GM18520 (cell line): ENCODE data around the gene RGL3.
"Not testable (repeated sequence)": the region's sequence is repeated elsewhere in the genome, so short reads cannot be mapped to it uniquely, and the experiment has no call there.

Source experiments
- ATAC-seq: cut with Tn5 transposase; IDR thresholded peaks from one replicate; pipeline ENCODE4 v1.9.1; 2021; ENCODE audit not compliant: unreplicated experiment

The RGL3 gene

DNA sequence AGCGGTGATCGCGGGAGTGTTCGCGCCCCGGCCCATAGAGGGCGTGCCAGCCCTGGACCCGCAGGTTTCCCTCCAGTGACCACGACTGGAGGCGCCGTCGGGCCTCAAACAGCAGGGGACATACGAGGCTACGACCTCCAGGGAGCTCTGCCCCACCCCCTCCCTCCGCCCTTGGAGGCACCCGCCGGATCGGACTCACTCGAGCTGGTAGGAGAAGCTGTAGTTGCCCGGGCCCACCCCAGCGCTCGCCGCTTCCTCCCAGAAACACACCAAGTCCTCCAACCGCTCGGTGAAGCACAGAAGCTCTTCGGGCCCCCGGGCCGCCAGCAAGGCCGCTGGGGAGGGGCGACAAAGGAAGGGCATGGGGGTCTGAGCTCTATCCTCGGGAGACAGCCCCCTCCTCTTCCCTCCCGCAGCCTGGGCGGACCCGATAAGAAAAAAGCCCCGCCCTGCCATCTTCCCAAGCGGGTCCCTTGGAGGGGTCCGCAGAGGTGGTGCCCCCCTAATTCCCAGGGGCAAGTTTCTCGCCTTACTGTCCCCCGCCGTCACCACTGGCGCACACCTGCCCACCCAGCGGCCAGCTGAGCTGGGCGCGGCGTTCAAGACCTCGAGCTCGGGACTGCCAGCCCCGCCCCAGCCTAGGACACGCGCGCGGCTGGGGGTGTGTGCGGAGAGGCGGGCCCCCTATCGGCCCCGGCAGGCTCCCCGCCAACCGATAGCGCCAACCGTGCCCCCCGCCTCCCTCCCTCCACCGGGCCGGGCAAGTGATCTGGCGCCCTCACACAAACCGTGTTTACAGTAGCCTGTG is 36.0 kb downstream of the RGL3 start:
- no peak for ATAC-seq

DNA sequence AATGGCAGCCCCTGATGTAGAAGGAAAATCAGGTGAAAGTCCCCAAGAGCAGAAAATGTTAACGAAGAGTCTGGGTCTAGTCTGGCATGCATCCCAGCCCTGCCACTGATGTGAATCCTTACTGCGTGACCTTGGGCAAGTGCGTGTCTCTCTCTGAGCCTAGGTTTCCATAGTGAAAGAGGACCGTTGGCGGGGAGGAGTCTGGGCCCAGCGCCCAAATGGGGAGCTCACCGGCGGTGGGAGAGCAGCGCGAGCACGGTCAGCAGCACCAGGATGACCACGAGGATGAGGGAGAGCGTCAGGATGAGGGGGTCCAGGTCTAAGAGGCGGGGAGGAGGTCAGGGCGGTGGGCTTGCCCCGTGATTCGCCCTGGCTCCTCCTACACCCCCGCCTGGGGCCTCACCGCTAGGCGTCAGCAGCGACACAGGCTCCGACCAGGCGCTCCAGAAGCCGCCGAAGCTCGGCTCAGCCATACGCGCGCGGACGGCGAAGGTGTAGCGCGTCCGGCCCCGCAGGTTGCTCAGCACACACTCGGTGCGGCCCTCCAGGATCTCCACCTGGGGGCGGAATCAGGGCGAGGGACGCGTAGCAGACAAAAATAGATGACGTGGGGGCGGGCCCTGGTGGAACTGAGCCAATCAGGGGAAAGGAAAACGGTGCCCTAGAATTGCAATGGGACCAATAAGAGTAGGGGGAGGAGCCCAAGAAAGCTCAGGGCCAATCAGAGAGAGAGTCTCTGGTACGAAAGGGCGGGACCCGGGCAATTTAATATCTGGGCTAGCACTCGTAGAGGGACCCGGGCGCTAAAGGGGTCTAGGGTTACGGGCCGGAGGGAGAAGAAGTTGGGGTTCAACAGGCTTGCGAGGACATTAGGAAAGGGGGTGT is 38.2 kb downstream of the RGL3 start:
- peak; percentile 59 for ATAC-seq

DNA sequence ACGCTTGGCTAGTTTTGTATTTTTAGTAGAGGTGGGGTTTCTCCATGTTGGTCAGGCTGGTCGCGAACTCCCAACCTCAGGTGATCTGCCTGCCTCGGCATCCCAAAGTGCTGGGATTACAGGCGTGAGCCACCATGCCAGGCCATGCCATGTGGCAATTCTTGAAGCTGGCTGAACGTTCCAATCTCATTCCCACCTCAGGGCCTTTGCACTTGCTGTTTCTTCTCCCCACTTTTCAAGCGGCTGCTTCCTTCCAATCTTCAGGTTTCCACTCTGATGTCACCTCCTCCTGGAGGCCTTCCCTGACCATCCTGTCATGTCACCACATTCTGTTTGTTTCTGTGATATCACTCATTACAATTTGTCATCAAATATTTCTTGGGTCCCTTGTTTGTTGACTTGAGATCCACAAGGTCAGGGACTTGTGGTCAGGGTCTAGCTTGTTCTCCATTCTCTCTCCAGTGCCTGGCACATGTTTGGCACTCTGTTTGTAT is 39.2 kb downstream of the RGL3 start:
- no peak for ATAC-seq

DNA sequence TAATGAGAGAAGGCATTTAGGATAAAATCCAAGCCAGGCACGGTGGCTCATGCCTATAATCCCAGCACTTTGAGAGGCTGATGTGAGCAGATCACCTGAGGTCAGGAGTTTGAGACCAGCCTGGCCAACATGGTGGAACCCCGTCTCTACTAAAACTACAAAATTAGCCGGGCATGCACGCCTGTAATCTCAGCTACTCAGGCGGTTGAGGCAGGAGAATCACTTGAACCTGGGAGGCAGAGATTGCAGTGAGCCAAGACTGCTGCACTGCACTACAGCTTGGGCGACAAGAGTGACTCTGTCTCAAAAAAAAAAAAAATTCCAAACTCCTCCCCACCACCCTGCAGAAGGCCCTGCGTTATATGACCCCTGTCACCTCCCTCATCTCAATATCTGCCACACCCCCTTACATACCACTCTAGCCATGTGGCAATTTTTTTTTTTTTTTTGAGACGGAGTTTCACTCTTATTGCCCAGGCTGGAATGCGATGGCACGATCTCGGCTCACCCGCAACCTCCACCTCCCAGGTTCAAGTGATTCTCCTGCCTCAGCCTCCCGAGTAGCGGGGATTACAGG is 39.8 kb downstream of the RGL3 start:
- ATAC-seq, result not testable (repeated sequence)

DNA sequence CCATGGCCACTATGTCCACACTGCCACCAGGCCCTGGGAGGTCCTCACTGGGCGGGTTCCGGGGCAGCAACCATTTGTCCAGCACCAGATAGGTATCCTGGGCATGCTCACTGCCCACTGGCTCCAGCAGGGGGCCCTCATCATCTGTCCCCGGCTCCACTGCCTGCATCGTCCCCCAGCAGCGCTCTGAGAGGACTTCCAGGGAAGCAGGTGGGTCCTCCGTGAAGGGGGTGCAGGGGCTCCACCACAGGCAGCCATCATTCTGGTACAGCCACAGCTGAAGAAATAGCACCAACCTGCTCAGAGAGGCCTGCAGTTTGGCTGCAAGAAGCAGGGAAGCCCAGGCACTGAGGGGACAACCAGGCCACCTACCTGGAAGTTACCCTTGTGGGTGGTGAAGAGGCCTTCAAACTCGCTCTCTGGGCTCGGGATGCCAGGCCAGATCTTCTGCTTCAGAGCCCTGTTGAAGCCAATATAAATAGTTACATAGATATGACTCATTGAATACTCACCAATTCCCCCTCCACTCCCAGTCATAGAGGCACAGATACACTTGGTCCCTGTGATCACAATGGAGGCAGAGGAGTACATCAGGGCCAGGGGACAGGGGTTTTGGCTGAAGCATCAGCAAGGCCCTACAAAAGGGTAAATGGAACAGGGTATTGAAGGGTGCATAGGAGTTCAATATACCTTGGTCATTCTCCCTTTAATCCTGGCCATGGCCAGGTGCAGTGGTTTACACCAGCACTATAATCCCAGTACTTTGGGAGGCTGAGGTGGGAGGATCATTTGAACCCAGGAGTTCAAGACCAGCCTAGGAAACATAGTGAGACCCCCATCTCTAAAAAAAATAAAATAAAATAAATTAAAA is 40.6 kb downstream of the RGL3 start:
- ATAC-seq, result no peak

DNA sequence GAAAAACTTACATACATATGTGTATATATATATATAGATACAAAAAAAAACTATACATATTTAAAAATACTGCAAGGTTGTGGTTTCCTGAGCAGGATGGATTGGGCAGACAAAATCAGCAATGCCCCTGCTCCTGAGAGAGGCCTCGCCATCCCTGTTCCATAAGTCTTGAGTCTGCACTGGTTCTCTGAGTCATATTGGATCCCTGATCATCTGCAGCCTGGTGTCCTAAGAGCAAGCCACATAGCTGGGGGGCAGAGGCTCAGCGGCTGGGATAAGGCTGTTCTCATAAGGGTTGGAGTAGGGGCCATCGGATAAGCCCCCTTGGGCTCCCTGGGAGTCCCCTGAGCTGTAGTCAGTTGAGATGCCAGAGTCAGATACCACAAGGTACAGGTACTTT is 41.4 kb downstream of the RGL3 start:
- no peak for ATAC-seq

DNA sequence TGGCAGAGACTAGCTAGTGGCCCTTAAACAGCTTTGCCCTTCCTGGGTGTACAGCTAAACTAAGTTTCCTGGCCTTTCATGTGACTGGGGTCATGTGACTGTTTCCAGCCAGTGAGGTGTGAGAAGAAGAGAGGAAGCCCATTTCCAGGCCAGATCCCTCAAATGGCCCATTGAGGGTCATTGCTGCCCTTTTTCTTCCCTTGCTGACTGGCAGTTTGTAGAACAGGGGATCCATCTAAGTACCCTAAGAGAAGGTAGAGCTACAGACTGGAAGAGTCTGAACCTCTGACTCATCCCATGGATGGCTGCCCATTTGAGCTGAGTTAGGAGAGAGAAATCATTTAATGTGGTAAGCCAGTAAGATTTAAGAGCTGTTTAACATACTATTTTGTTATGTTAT is 41.9 kb downstream of the RGL3 start:
- ATAC-seq, result no peak

DNA sequence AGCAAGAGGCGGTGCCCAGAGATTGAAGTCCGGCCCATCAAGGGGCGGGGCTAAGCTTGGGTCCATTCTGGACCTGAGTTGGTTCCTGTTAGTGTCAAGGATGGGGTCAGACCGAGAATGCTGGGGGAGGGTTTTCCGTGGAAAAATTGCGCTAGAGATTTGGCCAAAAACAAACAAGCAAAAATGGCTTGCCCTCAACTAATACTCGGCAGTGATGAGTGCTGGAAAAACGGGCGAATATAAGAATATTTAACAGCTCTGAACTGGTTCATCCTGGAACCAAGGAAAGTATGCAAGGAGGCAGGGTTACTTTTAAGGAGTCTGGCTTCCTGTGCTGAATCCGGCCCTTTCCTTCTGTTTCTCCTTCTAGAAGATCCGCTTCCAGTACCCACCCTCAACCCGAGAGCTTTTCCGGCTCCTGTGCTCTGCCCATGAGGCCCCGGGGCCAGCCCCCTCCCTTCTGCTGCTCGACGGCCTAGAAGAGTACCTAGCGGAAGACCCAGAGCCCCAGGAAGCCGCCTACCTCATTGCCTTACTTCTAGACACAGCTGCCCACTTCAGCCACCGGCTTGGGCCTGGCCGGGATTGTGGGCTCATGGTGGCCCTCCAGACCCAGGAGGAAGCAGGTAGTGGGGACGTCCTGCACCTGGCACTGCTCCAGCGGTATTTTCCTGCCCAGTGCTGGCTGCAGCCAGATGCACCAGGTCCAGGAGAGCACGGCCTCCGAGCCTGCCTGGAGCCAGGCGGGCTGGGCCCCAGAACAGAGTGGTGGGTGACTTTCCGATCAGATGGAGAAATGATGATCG is 43.8 kb downstream of the RGL3 start:
- ATAC-seq, result no peak

DNA sequence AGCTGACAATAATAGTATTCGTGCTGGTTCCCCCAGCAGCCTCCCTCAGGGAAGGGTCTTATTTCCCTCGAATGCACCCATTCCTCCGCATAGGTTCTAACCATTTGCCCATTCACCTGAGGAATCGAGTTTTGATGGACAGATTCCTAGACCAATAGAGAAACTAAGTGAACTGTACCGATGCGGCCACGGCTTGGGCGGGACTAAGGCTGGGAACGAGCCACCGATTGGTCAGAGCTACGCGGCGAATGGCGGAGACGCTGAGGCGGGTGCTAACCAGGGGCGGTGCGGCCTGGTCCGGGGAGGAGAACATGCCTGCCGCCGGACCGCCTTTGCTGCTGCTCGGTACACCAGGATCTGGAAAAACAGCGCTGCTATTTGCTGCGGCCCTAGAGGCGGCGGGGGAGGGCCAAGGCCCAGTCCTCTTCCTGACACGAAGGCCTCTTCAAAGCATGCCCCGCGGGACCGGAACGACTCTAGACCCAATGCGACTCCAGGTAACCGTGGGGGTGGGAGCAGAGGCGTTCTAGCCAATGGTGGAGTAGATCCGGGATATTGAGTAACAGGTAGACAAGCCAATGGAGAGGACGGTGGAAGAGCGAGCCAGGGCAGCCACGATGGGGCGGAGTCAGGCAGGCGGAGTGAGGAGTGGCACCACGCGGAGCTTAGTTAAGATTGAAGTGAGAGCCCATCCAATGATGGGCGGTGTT is 44.5 kb downstream of the RGL3 start, which contains the start of gene SWSAP1:
Gene SWSAP1 (plus strand): TSS at position 234 of the 710 bp plus-strand sequence. CDS start 15 bp downstream, at position 249.
- peak; percentile 90 for ATAC-seq

DNA sequence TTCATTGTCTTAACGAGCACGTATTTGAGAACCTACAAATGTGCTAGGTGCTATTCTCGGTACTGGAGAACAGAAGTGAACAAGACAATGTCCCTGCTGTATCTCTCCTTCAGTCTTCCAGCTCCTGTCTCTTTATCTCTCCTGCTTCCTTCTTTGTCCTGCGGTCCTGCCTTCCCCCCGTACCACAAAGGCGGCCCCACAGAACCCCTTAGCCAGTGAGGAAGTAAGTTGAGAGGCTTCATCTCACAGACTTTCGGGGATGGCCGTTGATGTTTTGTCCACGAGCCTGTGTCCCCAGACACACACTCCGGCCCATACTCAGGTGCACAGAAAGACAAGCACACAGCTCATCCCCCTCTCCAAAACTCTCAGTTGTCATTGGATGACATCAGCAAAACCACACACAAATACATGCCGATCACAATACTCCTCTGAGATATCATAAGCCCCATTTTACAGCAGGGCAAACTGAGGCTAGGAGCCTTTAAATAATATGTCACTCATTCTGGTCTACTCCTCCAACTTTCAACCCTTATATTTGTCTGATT is 45.2 kb downstream of the RGL3 start:
- ATAC-seq, result no peak

DNA sequence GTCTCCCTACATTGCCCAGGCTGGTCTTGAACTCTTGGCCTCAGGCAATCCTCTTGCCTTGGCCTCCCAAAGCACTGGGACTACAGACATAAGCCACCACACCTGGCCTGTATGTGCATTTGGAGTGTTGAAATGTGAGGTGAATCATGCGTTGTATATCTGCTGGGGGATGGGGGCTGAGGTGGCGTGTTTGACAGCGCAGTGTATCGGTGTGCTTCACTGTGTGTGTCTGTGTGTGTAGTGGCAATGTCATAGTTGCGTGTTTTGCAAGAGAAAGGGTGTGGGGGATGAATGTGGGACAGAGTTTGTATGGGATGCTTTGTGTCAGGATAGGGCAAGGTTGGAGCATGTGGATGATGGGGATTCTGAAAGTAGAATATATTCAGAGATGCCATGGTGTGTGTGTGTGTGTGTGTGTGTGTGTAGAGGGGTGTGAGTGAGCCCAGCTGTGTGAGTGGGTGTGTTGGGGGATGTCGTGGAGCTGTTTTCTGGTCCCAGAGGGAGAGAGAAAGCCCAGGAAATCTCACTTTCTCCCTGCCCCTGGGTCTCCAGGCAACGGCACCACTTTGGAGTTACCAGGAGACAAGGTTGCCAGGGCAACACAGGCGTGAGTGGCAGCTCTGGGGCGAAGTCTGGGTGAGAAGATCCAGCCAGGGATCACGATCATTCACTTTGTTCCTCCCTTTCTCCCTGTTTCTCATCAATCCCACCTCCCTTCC is 45.8 kb downstream of the RGL3 start:
- ATAC-seq, result no peak

DNA sequence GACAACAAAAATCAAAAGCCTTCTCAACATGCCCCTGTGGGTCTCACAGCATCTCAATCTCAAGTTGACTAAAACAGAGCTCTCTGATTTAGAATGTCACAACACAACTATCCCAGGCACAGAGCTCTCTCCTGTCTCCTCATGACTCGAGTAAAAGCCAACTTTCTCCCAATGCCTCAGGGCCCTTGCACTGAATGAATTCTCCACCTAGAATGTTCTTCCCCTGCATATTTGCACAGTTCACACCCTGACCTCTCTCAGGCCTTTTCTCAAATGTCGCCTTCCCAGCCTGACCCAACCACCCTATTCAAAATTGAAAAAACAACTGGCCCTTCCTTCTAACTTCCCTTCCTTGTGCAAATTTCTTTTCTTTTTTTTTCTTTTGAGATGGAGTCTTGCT is 48.4 kb downstream of the RGL3 start:
- ATAC-seq, result no peak

DNA sequence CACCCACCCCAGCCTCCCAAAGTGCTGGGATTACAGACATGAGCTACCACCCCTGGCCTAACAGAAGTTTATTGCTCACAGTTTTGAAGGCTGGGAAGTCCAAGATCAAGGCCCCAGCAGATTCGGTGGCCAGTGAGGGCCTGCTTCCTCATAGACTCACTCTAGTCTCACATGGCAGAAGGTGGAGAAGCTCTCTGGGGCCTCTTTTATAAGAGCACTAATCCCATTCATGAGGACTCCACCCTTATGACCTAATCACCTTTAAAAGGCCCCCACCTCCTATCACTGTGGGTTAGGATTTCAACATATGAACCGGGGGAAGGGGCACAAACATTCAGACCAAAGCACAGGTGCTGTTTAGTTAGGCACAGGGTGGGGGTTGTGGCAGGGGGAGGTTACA is 51.6 kb downstream of the RGL3 start:
- ATAC-seq, result no peak

DNA sequence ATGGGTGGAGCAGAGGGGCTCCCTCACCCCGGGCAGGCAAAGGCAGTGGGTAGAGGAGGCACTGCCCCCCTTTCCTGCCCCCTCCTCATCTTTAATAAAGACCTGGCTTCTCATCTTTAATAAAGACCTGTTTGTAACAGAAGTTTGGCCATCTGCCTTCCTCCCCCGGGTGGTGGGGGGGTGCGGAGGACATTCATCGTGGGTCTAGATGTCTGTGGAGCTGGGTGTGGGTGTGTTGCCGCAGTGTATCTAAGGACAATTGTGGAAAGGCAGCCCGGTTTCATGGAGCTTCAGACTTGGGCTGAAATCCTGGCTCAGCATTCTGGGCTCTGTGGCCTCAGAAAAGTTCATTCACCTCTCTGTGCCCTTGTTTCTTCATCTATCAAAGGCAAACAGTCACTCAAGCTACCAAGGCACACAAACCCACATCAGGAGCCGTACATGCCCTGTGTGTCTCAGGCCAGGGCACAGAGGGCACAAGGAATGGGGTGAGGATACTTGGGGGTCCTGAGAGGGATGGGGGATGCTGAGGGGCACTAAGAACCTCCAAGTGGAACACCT is 53.5 kb downstream of the RGL3 start:
- ATAC-seq, result no peak

DNA sequence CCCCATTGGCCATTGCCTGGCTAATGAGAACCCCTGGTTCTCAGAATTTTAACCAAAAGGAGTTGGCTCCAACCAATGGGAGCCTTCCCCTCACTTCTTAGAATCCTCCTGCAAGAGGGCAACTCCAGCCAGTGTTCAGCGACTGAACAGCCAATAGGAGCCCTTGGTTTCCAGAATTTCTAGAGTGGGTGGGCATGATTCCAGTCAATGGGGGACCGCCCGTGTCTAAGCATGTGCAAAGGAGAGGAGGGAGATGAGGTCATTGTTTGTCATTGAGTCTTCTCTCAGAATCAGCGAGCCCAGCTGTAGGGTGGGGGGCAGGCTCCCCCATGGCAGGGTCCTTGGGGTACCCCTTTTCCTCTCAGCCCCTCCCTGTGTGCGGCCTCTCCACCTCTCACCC is 54.2 kb downstream of the RGL3 start:
- no peak for ATAC-seq

DNA sequence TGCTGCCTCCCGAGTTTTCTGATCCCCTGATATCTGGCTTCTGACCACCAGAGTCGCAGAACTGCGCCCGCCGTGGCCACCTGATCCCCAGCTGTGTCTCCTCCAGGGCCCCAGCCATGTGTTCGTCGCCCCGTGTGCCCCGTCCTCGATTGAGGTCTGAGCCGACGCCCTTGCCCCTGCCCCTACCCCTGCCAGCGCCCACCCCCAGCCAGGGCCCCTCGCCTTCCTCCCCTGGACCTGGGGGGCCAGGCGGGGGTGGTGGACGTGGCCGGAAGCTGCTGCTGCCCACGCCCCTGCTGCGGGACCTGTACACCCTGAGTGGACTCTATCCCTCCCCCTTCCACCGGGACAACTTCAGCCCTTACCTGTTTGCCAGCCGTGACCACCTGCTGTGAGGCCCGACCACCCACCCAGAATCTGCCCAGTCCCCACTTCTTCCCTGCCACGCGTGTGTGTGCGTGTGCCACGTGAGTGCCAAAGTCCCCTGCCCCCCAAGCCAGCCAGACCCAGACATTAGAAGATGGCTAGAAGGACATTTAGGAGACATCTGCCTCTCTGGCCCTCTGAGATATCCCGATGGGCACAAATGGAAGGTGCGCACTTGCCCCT is 54.7 kb downstream of the RGL3 start:
- ATAC-seq, result no peak

DNA sequence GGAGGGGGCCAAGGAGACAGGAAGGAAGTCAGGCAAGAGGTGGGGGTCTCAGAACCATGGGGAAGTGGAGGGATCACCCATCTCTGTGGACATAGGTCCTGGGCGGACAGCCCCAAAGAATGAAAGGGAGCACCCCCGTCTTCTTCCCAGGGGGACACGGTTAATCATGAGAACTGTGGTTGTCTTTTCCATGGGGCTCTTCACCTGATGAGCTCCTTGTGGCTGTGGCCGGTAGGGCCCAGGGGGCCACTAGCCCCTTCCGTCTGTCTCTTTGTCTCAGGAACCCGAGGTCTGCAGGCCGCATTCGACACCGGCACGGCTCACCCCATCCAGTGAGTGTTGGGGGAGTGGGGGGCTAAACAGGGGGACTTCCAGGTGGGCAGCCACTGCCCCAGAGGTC is 55.2 kb downstream of the RGL3 start:
- no peak for ATAC-seq
